GM21381 (cell line): Measurements from ENCODE around the gene CACNA1H.

Experiments used
- ATAC-seq: cut with Tn5 transposase; IDR thresholded peaks from one replicate; pipeline ENCODE4 v1.9.1; 2021; ENCODE audit warnings: mild to moderate bottlenecking, moderate library complexity; ENCODE audit not compliant: unreplicated experiment

CACNA1H gene

GRCh38 chr16:1152651-1153259 is at the start of gene CACNA1H:
TSS of gene CACNA1H (plus strand) at chr16:1153106. CDS start at chr16:1153738, 632 bp downstream.
- no peak for ATAC-seq

DNA sequence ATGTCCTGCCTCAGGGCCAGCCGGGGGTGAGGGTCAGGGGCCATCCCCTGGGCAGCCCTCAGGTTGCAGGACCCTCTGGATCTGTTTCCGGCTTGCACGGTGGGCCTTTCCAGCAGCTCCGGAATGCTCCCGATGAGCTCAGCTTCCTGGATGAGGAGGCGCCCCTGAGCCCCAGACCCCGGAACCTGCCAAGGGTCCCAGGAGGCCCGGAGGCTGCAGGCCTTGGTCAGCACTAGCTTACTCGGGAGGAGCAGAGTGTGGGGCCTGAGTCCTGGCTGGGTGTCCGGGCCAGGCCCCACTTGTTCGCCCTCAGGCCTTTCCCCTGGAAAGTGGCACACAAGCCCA is 49.3 kb upstream of the CACNA1H start:
- ATAC-seq, result no peak

DNA sequence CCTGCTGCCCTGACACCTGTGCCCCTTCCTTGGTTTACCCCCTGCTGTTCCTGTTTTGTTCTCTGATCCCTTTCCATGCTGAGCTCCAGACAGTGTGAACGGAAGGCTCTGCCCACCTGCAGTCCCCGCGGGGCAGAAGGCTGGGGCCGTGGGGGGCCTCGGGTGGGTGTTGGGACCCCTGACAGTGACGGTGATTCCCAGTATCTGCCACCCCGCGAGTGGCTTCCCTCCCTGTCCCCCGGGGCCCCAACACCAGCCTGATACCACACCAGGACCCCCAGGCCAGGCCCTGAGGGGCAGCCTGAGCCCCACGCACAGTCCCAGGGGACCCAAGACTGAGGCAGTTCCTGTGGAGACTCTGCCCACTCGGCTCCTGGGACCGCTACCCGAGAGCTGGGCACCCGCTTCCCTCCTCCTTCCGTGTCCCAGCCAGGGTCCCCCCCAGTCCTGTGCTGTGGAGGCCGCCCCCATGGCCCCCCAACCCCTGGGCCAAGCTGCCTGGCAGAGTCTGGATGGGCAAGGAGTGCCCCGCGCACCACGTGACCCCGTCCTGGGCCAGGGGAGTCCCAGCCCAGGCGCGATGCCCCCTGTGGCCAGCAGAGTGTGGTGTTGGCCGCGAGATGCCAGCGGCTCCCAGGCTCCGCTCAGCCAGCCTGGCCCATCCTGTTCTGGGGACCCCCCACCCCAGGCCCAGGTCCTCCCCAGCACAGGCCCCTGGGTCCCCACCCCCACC is 46.9 kb upstream of the CACNA1H start:
- ATAC-seq, result no peak

DNA sequence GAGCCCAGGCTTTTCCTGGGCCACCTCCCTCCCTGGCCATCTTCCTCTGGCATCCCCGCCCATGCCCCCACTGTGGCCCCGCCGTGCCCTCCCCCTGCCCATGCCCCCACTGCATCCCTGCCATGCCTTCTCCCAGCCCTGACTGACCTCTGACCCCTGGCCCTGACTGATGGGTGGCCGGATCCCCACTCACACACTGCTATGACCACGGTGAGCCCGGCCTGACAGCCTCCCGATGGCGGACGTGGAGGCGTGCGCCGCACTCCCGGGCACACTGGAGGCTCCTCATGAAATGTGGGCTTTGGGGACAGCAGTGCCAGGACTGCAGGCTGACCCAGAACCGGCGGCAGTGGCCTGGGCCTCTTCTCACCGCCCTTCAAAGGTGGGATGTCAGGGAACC is 46.2 kb upstream of the CACNA1H start:
- ATAC-seq, result no peak

GRCh38 chr16:1107141-1107540 is 45.8 kb upstream of the CACNA1H start:
- ATAC-seq, result no peak

- ATAC-seq, result no peak
Observed at GRCh38 chr16:1107731-1108130, 45.2 kb upstream of the CACNA1H start.

DNA sequence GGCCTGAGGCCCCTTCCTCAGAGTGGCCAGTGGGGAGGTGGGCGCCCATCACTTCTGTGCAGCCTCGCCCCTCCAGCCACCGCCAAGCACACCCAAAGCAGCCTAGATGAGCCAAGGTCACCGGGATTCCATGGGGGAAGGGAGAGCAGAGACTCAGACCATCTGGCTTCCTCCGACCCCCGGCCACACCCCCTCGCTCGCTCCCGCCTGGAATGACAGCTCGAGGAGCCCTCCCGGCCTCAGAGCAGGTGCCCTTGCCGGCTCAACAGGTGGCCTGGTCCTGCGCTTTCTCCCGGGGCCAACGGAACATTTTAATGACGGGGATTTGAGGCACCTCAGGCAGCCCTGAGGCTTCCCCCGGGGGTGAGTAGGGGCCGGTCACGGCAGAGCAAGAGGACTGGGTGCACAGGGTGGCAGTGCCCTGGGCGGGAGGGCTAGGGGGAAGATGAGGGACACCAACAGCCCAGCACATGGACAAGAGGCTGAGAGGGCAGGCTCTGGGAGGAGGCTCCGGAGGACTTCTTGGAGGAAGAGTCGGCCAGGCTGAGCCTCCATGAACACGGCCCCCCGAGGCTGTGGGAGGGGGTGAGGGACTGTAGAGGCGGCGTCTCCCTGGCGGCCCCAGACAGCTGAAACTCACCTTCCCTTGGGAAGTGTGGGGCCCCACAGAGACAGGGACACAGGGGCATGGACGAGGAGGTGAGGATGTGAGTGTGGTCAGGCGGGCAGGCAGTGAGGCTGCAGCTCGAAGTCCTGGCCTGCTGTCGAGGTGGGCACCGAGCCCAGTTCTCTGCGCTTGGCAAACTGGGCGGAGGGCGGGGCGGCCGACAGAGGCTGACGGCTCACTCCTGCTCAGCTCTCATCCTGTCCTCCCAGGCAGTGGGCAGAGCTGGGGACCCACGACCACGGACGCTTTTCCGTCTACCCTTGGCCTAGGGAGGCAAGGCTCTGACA is 44.3 kb upstream of the CACNA1H start:
- no peak for ATAC-seq

DNA sequence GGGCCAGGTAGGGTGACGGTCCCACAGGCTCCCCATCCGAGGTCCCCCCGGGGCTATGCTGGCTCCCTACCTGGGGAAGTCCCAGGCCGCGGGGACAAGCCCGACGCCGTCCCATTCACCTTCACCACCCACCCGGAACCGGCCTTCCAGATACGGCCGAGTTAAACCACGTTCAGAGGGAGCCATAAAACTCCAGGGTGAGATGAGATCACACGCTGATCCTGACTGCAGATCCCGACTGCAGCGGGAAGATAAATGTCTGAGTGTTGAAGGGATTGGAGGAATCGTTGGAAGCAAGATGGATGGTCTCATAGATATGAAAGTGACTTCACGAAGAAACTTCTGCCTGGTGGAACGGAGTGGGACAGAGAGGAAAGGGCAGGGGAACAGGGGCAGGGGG is 43.3 kb upstream of the CACNA1H start:
- no peak for ATAC-seq

DNA sequence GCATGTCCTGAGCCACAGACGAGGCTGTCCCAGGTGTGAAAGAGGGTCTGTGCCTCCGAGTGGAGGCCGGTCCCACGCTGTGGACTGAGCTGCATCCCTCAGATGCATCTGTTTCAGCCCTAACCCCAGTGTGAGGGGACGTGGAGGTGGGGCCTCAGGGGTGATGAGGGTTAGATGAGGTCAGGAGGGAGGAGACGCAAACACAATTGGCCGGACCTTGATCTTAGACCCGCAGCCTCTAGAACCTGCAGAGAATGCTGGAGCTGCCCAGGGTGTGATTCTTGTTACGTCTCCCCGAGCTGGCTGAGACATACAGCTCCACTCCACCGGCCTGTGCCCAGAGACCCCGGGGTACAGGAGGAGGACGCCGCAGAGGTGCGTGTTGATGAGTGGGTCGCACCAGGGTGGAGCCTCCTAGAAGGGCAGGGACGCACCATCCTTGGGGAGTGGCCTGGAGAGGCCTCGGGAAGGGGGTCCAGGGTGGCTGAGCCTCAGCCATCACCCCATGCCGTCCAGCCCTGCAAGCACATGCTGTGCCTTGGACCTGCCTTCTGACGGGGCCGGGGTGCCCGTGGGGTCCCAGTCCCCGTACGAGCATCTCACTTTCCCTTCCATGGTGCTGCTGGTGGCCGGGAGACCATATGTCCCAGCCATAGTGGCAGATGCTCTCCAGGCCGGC is 40.3 kb upstream of the CACNA1H start:
- ATAC-seq, result no peak

DNA sequence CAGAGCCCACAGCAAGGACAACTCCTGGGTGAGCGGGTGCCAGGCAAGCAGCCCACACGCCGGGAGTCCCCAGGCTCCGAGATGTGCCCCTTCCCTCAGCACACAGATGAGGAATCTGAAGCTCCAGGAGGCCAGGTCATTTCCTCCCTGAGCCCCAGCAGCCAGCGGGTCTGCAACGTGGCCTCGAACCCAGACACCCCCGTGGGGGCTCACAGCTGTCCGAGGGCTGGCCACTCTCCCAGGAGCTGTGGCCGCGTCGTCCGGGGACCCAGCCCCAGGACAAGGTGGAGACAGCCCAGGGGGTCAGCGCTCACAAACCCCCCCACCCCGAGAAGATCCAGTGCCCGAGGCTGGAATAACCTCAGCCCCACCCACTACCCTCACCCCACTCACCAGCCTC is 39.4 kb upstream of the CACNA1H start:
- ATAC-seq, result no peak

- ATAC-seq, result no peak
Observed at GRCh38 chr16:1113889-1114526, 38.9 kb upstream of the CACNA1H start.

GRCh38 chr16:1116693-1117077 is 36.2 kb upstream of the CACNA1H start:
- ATAC-seq, result no peak

DNA sequence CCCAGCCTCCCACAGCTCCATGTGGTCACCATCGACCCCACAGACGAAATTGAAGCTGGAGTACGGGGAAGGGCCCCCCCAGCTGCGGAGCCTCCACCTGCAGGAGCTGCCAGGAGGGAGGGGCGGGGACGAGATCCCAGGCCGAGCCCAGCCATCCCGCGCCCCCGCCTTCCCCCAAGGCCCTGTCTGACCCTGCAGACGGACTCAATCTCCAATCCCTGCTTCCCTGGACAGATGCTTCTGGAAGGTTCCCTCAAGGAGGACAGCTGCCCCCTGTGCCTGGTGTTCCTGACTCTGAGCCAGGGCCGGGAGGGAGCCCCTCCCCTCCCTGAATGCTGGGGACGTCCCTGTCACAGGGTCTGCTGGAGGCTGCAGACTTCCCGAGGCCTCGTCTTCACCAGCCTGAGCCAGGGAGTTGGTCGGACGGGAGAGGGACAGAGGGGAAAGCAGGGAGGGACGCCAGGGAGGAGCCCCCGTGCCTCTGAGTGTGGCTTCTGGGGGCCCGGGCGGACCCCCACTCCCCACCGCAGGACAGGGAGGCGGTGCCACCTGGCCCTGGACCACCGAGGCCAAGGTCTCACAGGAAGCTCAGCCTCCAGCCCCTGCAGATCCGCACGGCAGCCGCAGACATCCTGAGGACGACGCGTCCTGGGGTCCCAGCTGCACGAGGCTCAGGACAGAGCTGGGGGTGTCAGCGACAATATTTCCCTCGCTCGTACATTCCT is 35.6 kb upstream of the CACNA1H start:
- ATAC-seq, result no peak

DNA sequence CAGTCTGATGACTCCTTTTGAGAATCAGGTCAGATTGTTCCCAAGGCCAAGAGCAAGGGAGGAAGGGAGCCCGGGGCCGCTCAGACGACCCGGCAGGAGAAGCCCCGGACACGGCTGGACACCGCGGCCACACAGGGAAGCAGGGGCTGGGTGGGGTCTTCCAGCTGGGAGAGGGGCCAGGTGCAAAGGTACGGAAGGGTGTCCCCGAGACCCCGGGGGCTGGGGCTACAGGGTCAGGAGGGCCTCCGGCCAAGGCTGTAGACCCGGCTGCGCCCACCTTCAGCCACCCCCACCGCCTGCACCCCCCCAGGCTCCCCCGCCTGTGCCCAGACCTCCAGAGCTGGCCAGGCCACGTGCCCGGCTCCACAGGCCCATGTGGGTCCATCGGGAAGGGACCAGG is 35.0 kb upstream of the CACNA1H start:
- ATAC-seq, result no peak

DNA sequence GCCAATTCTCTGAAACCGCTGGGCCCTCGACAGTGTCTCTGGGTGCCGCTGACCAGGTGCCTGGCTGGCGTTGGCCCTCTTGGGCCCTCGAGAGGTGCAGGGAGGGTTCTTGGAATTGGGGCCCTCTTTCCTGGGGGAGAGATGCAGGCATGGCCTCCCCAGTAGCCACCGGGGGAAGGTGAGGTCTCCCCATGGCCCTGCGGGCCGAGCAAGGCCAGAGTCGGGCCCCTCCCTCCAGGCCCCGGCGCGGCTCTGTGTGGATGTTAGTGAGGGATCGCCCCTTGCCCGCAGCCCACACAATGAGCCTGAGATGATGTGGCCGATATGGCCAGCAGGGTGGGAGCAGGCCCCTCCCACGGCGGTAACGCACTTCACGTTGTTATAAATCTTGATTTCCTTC is 33.8 kb upstream of the CACNA1H start:
- no peak for ATAC-seq

DNA sequence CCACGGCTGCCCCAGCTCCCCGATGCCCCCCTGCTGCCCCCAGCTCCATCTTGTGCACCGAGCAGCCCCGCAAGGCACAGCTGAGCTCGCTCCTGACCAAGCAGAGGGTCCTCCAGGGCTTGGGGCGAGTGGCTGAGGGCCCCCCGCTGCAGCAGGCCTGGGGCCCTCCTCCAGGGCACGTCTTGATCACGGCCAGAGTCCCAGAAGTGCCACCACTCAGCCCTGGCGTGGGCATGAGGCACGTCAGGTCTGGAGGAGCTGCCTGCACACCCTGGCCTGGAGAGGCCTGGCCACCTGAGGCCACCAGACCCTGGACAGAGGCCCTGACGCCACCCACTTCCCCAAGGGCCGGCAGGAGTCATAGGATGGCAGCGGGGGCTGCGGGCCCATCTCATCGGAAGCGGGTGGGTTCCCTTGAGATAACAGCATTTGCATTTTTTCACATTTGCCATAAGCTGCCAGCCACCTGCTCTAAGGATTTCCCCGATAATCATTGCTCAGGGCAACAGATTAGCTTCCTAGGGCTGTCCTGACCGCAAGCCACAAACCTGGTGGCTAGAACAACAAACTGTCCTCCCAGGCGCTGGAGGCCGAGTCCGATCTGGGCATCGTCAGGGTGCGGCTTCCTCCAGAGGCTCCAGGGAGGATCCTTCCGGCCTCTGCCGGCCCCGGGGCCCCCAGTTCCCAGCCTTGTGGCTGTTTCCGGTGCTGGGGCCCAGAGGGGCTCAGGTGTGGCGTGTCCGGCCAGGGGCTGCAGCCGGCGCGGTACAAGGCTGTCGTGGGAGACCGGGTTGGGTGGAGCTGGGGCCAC is 32.9 kb upstream of the CACNA1H start:
- no peak for ATAC-seq

DNA sequence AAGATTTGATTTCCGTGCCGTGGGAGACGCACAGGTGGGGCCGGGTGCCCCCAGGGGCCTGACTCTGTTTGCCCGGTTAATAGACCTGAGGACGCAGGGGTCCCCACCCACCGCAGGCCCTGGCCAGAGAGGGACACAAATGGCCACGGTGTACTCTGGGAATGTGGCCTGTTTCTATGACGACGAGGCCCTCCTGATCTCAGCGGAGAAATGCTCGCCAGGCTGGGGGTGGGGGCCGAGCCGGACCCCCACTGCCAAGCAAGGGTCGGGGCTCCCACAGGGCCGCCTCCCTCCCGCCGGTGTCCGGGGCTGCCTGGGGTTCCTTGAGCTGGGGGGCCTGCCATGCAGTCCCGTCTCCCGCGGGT is 32.3 kb upstream of the CACNA1H start:
- ATAC-seq, result no peak

GRCh38 chr16:1121009-1121408 is 31.9 kb upstream of the CACNA1H start:
- no peak for ATAC-seq
